Common myeloid progenitor, CD34-positive (primary cell): Measurements from ENCODE around the gene B3GALT6.

Experiments
- CTCF ChIA-PET: fragments of 350-600 bp; sonication (Branson Sonifier 250); formaldehyde crosslinking; loops from one replicate; lab custom pipeline; 2021; ENCODE audit warnings: antibody characterized with exemption; lab: Charles Lee
- POLR2A ChIA-PET: fragments of 350-600 bp; sonication (Branson Sonifier 250); formaldehyde crosslinking; loops from one replicate; lab custom pipeline; 2021; ENCODE audit warnings: antibody characterized with exemption; lab: Charles Lee
- DNase-seq, 3 donors: peaks; one replicate each; pipeline versions ENCODE4 v3.0.0 to v3.0.0-alpha.2; 2013
- H3K27ac ChIP-seq, 2 experiments: 1 replicate in 1 of 2; 2 replicates in 1 of 2; pipeline ENCODE4 v1.7.0; 2013; ENCODE audit warnings: inconsistent platforms in 2 of 2, low read length in 2 of 2, mild to moderate bottlenecking in 2 of 2, low read depth in 1 of 2, moderate library complexity in 1 of 2; ENCODE audit not compliant: severe bottlenecking in 2 of 2, insufficient read depth in 1 of 2, poor library complexity in 1 of 2
- H3K27me3 ChIP-seq, 5 experiments: replicated peaks in 2 of 5; 1 replicate in 3 of 5; 2 replicates in 2 of 5; pipeline versions ENCODE4 v1.6.1 to v1.7.0; 2013; ENCODE audit warnings: low read length in 4 of 5, mild to moderate bottlenecking in 2 of 5, moderate library complexity in 2 of 5, inconsistent platforms in 1 of 5; ENCODE audit not compliant: insufficient read depth in 5 of 5, control insufficient read depth in 4 of 5
- H3K36me3 ChIP-seq, 4 experiments: 1 replicate in 2 of 4; 2 replicates in 2 of 4; pipeline versions ENCODE4 v1.6.1 to v1.7.0; 2013; ENCODE audit warnings: low read length in 3 of 4, control low read depth in 1 of 4, mild to moderate bottlenecking in 1 of 4; ENCODE audit not compliant: control insufficient read depth in 4 of 4, insufficient read depth in 4 of 4
- H3K4me1 ChIP-seq, 4 experiments: 1 replicate in 3 of 4; 2 replicates in 1 of 4; pipeline versions ENCODE4 v1.6.1 to v1.7.1; 2013; ENCODE audit warnings: low read length in 3 of 4, mild to moderate bottlenecking in 3 of 4, control low read depth in 1 of 4, inconsistent platforms in 1 of 4, moderate library complexity in 1 of 4; ENCODE audit not compliant: control insufficient read depth in 4 of 4, insufficient read depth in 4 of 4; ENCODE audit errors: control extremely low read depth in 1 of 4
- H3K4me3 ChIP-seq, 7 experiments: 1 replicate in 4 of 7; 2 replicates in 3 of 7; pipeline versions ENCODE4 v1.5.1 to v1.7.0; 2013; ENCODE audit warnings: mild to moderate bottlenecking in 7 of 7, low read length in 6 of 7, moderate library complexity in 6 of 7, inconsistent platforms in 2 of 7, low read depth in 2 of 7, control low read depth in 1 of 7; ENCODE audit not compliant: insufficient read depth in 4 of 7, control insufficient read depth in 1 of 7; ENCODE audit errors: extremely low read depth in 1 of 7
- H3K9me3 ChIP-seq, 5 experiments: 1 replicate in 4 of 5; 2 replicates in 1 of 5; pipeline versions ENCODE4 v1.6.1 to v1.7.1; 2013; ENCODE audit warnings: low read length in 4 of 5, mild to moderate bottlenecking in 2 of 5, inconsistent platforms in 1 of 5, low read depth in 1 of 5, moderate library complexity in 1 of 5; ENCODE audit not compliant: control insufficient read depth in 4 of 5, insufficient read depth in 2 of 5; ENCODE audit errors: control extremely low read depth in 1 of 5
- WGBS: methylation state at CpG from one replicate; pipeline ENCODE4 v1.1.5; 2013; ENCODE audit not compliant: insufficient coverage; 5-methylcytosine and 5-hydroxymethylcytosine counted together

B3GALT6 gene

DNA sequence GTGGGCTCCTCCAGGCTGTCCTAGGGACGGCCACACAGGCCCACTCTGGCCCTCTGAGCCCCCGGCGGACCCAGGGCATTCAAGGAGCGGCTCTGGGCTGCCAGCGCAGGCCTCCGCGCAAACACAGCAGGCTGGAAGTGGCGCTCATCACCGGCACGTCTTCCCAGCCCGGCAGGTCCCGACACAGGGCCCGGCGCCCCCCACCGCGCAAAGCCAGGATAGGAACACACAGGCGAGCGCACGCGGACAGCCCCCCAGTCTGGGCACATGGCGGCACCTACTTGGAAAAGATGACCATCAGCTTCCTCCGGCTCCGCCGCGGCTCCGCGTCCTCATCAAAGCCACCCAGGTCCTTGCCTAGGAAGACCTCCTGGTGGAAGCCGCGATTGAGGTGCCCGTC lies 3.9 kb upstream of the B3GALT6 start:
- Histone ChIP-seq H3K36me3 (peaks cover 0 to 64% (median 40%) of the 10 kb centered on the region in 4 experiments), H3K4me1 (peaks cover 4 to 28% (median 26%) of the 10 kb centered on the region in 4 experiments), H3K4me3 (no peak overlapping the region), H3K27me3 (no peaks in the 10 kb centered on the region), H3K27ac (no peak overlapping the region), H3K9me3 (no peaks in the 10 kb centered on the region)
- 98% methylated on average over 29 of the region's 30 CpGs for WGBS
- CTCF ChIA-PET = no interaction called here
- DNase-seq = no peak
- POLR2A ChIA-PET = no interaction called here

DNA sequence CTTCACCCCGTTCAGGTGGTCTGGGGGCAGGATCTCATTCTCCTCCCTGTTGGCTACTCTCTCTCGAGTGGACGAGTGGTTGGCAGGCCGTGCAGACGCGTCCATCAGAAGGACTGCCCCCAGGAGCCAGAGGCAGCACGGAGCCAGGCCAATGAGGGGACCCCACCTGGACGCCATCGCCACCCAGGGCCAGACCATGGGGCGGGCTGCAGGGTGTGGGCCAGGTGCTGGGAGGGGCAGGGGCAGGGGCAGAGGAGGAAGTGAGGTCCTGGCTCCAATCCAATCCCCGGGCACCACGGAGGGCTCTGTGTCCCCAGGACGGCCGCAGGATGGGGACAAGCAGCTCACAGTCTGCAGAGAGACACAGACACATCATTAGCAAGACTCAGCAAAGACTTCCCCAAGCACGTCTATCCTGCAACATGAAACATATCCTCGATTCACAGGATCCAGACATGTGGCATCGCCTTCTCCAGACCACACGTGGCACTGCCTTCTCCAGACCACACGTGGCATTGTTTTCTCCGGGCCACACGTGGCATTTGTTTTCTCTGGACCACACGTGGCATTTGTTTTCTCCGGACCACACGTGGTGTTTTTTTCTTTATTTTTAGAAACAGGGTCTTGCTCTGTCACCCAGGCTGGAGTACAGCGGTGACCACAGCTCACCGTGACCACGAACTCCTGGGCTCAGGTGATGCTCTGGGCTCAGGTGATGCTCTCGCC lies 3.3 kb upstream of the B3GALT6 start:
- 94% methylated on average over 27 of the region's 28 CpGs for WGBS
- Histone ChIP-seq H3K4me1 (peaks cover 4 to 33% (median 30%) of the 10 kb centered on the region in 4 experiments), H3K4me3 (no peak overlapping the region), H3K27ac (no peak overlapping the region), H3K9me3 (no peaks in the 10 kb centered on the region), H3K36me3 (peaks cover 0 to 63% (median 38%) of the 10 kb centered on the region in 4 experiments), H3K27me3 (no peaks in the 10 kb centered on the region)
- DNase-seq = no peak
- ChIA-PET CTCF (interaction anchor here (0.6 to 1.0 kb wide), 2 partner anchors 12 to 104 kb away, joined by 3 read pairs; no protein-coding TSS in a partner anchor), POLR2A (no interaction called here)

DNA sequence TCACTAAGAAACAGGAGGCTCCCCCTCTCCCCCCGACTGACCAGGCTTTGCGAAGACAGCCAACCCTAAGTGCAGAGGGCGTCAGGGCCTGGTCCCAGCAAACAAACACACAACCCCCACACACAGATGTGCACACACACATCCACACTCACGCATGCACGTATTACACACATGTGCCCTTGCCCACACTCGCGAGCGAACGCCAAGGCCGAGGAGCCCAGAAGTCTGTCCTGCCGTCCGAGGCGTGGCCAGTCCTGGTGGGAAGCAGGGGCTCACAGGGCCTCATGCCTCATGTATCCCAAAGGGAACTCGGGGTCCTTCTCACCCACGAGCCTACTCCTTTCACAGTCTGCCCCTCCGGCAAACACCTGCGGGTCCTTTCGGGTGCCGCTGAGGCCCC lies 2.3 kb upstream of the B3GALT6 start:
- Histone ChIP-seq H3K36me3 (peaks cover 0 to 62% (median 40%) of the 10 kb centered on the region in 4 experiments), H3K4me3 (peak overlapping the region in 1 of 7 experiments; percentile 93), H3K9me3 (no peaks in the 10 kb centered on the region), H3K4me1 (peaks cover 4 to 35% (median 33%) of the 10 kb centered on the region in 4 experiments), H3K27me3 (no peaks in the 10 kb centered on the region), H3K27ac (no peak overlapping the region)
- 92% methylated on average over 17 of the region's 19 CpGs for WGBS
- POLR2A ChIA-PET = no interaction called here
- CTCF ChIA-PET = interaction anchor here (0.6 to 1.4 kb wide), 4 partner anchors 13 to 107 kb away, joined by 3 to 4 read pairs (median 3); no protein-coding TSS in a partner anchor
- no peak for DNase-seq

GRCh38 chr1:1230656-1231399 lies 1.2 kb upstream of the B3GALT6 start:
- peak; percentile 25 to 36 (median 27) for DNase-seq

GRCh38 chr1:1231400-1232207 lies 433 bp upstream of the B3GALT6 start, which contains the start of gene SDF4:
Gene SDF4, minus strand, starts transcription at chr1:1232001. Its CDS starts 3,229 bp downstream, at chr1:1228772.
- 0% methylated on average over 86 of the region's 99 CpGs for WGBS
- H3K27me3 ChIP-seq = no peaks in the 10 kb centered on the region
- CTCF ChIA-PET = interaction anchor here (0.6 to 2.0 kb wide), 7 partner anchors 12 to 111 kb away, joined by 3 to 13 read pairs (median 4); no protein-coding TSS in a partner anchor
- peak within 1 kb of the TSS; percentile 79 to 97 (median 94) for H3K4me3 ChIP-seq
- POLR2A ChIA-PET = interaction anchor here (0.9 to 1.4 kb wide), 4 partner anchors 8 to 19 kb away, joined by 3 to 5 read pairs (median 4); no protein-coding TSS in a partner anchor
- peak; percentile 97 to 98 (median 98) for DNase-seq
- peaks cover 4 to 35% (median 33%) of the 10 kb centered on the region in 4 experiments for H3K4me1 ChIP-seq
- no peaks in the 10 kb centered on the region for H3K9me3 ChIP-seq
- H3K36me3 ChIP-seq = peaks cover 0 to 49% (median 31%) of the 10 kb centered on the region in 4 experiments
- H3K27ac ChIP-seq = peak within 1 kb of the TSS; percentile 84 to 92

More at GRCh38 chr1:1230656-1231399, 1.2 kb upstream of the B3GALT6 start:
- WGBS = 24% methylated on average over 21 of the region's 24 CpGs
- Histone ChIP-seq H3K4me3 (peak overlapping the region; percentile 79 to 97 (median 94)), H3K9me3 (no peaks in the 10 kb centered on the region), H3K4me1 (peaks cover 4 to 35% (median 33%) of the 10 kb centered on the region in 4 experiments), H3K27ac (peak overlapping the region; percentile 84 to 92), H3K36me3 (peaks cover 0 to 57% (median 39%) of the 10 kb centered on the region in 4 experiments), H3K27me3 (no peaks in the 10 kb centered on the region)
- CTCF ChIA-PET = interaction anchor here (0.6 to 2.0 kb wide), 7 partner anchors 12 to 110 kb away, joined by 3 to 13 read pairs (median 4); no protein-coding TSS in a partner anchor
- POLR2A ChIA-PET = interaction anchor here (1.0 to 1.4 kb wide), 2 partner anchors 12 to 18 kb away, joined by 3 to 4 read pairs; no protein-coding TSS in a partner anchor

GRCh38 chr1:1232796-1233566 lies 944 bp downstream of the B3GALT6 start:
- POLR2A ChIA-PET = interaction anchor here (1.4 kb wide), 1 partner anchor 20 kb away, joined by 5 read pairs; no protein-coding TSS in a partner anchor
- Histone ChIP-seq H3K4me3 (peak overlapping the region in 5 of 7 experiments; percentile 32 to 94 (median 64)), H3K36me3 (peaks cover 0 to 37% (median 24%) of the 10 kb centered on the region in 4 experiments), H3K4me1 (peaks cover 4 to 35% (median 33%) of the 10 kb centered on the region in 4 experiments), H3K27me3 (peaks cover 0 to 10% (median 0%) of the 10 kb centered on the region in 5 experiments), H3K9me3 (no peaks in the 10 kb centered on the region), H3K27ac (no peak overlapping the region)
- CTCF ChIA-PET = no interaction called here
- 85% methylated on average over 94 of the region's 98 CpGs for WGBS
- no peak for DNase-seq
